ENCODE data around the gene PAK1. TPM values are rescaled to one million over a fixed set of nuclear protein-coding genes. Genes with fewer than 3 reads are reported as not detected.
"Not testable (repeated sequence)": the region's sequence is repeated elsewhere in the genome, so short reads cannot be mapped to it uniquely, and the experiment has no call there.

PAK1 gene
- total RNA-seq, 1 experiment from 2014 or later: 80.0 TPM

DNA sequence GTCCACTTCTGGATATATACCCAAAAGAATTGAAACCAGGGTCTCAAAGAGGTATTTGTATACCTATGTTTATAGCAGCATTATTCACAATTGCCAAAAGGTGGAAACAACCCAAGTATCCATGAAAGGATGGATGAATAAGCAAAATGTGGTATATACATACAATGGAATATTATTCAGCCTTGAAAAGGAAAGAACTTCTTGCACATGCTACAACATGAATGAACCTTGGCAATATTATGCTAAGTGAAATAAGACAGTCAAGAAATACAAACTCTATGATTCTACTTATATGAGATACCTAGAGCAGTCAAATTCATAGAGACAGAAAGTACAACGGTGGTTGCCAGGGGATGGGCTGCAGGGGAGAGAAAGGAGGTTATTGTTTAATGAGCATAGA is 21.6 kb upstream of the PAK1 start:
- TF ChIP-seq EZH2 (IDR thresholded peaks at IDR 0.05; ENCODE audit: low read depth): no peak
- TF ChIP-seq, protein P1, sequence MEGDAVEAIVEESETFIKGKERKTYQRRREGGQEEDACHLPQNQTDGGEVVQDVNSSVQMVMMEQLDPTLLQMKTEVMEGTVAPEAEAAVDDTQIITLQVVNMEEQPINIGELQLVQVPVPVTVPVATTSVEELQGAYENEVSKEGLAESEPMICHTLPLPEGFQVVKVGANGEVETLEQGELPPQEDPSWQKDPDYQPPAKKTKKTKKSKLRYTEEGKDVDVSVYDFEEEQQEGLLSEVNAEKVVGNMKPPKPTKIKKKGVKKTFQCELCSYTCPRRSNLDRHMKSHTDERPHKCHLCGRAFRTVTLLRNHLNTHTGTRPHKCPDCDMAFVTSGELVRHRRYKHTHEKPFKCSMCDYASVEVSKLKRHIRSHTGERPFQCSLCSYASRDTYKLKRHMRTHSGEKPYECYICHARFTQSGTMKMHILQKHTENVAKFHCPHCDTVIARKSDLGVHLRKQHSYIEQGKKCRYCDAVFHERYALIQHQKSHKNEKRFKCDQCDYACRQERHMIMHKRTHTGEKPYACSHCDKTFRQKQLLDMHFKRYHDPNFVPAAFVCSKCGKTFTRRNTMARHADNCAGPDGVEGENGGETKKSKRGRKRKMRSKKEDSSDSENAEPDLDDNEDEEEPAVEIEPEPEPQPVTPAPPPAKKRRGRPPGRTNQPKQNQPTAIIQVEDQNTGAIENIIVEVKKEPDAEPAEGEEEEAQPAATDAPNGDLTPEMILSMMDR (conservative IDR thresholded peaks at IDR 0.05): no peak
- no peaks in the 10 kb centered on the region for H3K36me3 ChIP-seq (ENCODE audit: low read depth)
- ChIA-PET POLR2A (ENCODE audit: unreplicated experiment) (no interaction called here), CTCF (no interaction called here)
- H3K27ac ChIP-seq: no peak overlapping the region
- BruUV-seq (replicated peaks): no TSS peak
- H3K9me3 ChIP-seq (ENCODE audit: insufficient read depth, low read depth): no peaks in the 10 kb centered on the region
- peaks cover 14% of the 10 kb centered on the region; the same call in 1 of the 2 replicates for H3K27me3 ChIP-seq (ENCODE audit: insufficient read depth, low read depth)
- intact Hi-C loops (cut with micrococcal nuclease; ENCODE audit: unreplicated experiment): no loop called here
- H2AFZ ChIP-seq: no peak overlapping the region
- no peak overlapping the region for H3K4me3 ChIP-seq
- no peak for DNase-seq
- no peak overlapping the region for H3K4me2 ChIP-seq
- H3F3A ChIP-seq (ENCODE audit: insufficient read depth, low read depth): no peaks in the 10 kb centered on the region
- no peaks in the 10 kb centered on the region for H3K79me2 ChIP-seq (ENCODE audit: low read depth)
- no peaks in the 10 kb centered on the region for H4K20me1 ChIP-seq (ENCODE audit: insufficient read depth)
- no peaks in the 10 kb centered on the region for H3K4me1 ChIP-seq (replicated peaks; ENCODE audit: insufficient read depth)
- no peaks in the 10 kb centered on the region for H3K9me2 ChIP-seq (ENCODE audit: insufficient read depth)

DNA sequence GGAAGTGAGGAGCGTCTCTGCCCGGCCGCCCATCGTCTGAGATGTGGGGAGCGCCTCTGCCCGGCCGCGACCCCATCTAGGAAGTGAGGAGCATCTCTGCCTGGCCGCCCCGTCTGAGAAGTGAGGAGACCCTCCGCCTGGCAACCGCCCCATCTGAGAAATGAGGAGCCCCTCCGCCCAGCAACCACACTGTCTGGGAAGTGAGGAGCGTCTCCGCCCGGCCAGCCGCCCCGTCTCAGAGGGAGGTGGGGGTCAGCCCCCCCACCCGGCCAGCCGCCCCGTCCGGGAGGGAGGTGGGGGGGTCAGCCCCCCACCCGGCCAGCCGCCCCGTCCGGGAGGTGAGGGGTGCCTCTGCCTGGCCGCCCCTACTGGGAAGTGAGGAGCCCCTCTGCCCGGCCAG is 16.1 kb upstream of the PAK1 start:
- BruUV-seq (replicated peaks); CTCF ChIA-PET; H3K4me3 ChIP-seq; H3K36me3 ChIP-seq (ENCODE audit: low read depth); H3F3A ChIP-seq (ENCODE audit: insufficient read depth, low read depth); DNase-seq; H3K27ac ChIP-seq; H3K27me3 ChIP-seq (ENCODE audit: insufficient read depth, low read depth); POLR2A ChIA-PET (ENCODE audit: unreplicated experiment); H3K9me3 ChIP-seq (ENCODE audit: insufficient read depth, low read depth); H3K4me1 ChIP-seq (replicated peaks; ENCODE audit: insufficient read depth); H4K20me1 ChIP-seq (ENCODE audit: insufficient read depth); H3K4me2 ChIP-seq; intact Hi-C loops (cut with micrococcal nuclease; ENCODE audit: unreplicated experiment); H3K79me2 ChIP-seq (ENCODE audit: low read depth); H3K9me2 ChIP-seq (ENCODE audit: insufficient read depth); H2AFZ ChIP-seq: not testable (repeated sequence)

DNA sequence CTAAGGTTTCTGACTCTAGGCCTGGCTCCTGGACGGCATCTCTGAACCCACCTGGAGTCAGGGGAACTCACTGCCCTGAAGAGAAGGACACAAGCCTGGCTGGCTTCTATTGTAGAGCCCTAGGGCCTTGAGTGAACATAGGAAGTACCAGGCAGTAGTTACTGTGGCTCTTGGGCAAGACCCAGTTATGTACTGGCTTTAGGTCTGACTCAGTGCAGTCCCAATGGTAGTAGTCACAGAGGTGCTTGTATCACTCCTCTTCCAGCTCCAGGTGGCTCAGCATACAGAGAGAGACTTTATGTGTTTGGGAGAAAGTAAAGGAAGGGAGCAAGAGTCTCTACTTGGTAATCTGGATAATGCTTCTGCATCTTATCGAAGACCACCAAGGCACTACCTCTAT is 13.9 kb upstream of the PAK1 start:
- no peak for DNase-seq
- Histone ChIP-seq H3F3A (ENCODE audit: insufficient read depth, low read depth) (no peaks in the 10 kb centered on the region), H3K4me2 (no peak overlapping the region), H3K9me3 (ENCODE audit: insufficient read depth, low read depth) (no peaks in the 10 kb centered on the region), H3K4me3 (no peak overlapping the region), H3K36me3 (ENCODE audit: low read depth) (no peaks in the 10 kb centered on the region), H3K27ac (no peak overlapping the region), H4K20me1 (ENCODE audit: insufficient read depth) (no peaks in the 10 kb centered on the region), H3K79me2 (ENCODE audit: low read depth) (no peaks in the 10 kb centered on the region), H3K4me1 (replicated peaks; ENCODE audit: insufficient read depth) (no peaks in the 10 kb centered on the region), H3K27me3 (ENCODE audit: insufficient read depth, low read depth) (no peaks in the 10 kb centered on the region), H2AFZ (no peak overlapping the region), H3K9me2 (ENCODE audit: insufficient read depth) (no peaks in the 10 kb centered on the region)
- TF ChIP-seq, protein P1 (conservative IDR thresholded peaks at IDR 0.05): no peak
- no peak for TF ChIP-seq EZH2 (IDR thresholded peaks at IDR 0.05; ENCODE audit: low read depth)
- BruUV-seq (replicated peaks): no TSS peak
- ChIA-PET POLR2A (ENCODE audit: unreplicated experiment) (no interaction called here), CTCF (interaction anchor here (0.6 kb wide), 1 partner anchor 18 kb away, joined by 7 read pairs; no protein-coding TSS in a partner anchor)
- intact Hi-C loops (cut with micrococcal nuclease; ENCODE audit: unreplicated experiment): no loop called here

- Histone ChIP-seq H3K9me3 (ENCODE audit: insufficient read depth, low read depth) (no peaks in the 10 kb centered on the region), H2AFZ (no peak overlapping the region), H3K9me2 (ENCODE audit: insufficient read depth) (no peaks in the 10 kb centered on the region), H3K4me2 (no peak overlapping the region), H4K20me1 (ENCODE audit: insufficient read depth) (no peaks in the 10 kb centered on the region), H3K27ac (no peak overlapping the region), H3K27me3 (ENCODE audit: insufficient read depth, low read depth) (no peaks in the 10 kb centered on the region), H3F3A (ENCODE audit: insufficient read depth, low read depth) (peaks cover 10% of the 10 kb centered on the region), H3K36me3 (ENCODE audit: low read depth) (no peaks in the 10 kb centered on the region), H3K79me2 (ENCODE audit: low read depth) (no peaks in the 10 kb centered on the region), H3K4me1 (replicated peaks; ENCODE audit: insufficient read depth) (no peaks in the 10 kb centered on the region), H3K4me3 (no peak overlapping the region)
- CTCF ChIA-PET: no interaction called here
- intact Hi-C loops (cut with micrococcal nuclease; ENCODE audit: unreplicated experiment): no loop called here
- DNase-seq: no peak
- POLR2A ChIA-PET (ENCODE audit: unreplicated experiment): no interaction called here
- TF ChIP-seq, protein P1 (conservative IDR thresholded peaks at IDR 0.05): no peak
- TF ChIP-seq EZH2 (IDR thresholded peaks at IDR 0.05; ENCODE audit: low read depth): no peak
- BruUV-seq (replicated peaks): no TSS peak
Measured at GRCh38 chr11:77479746-77480352, 6.0 kb upstream of the PAK1 start.
